Activated CD4-positive, alpha-beta T cell treated with anti-CD3 and anti-CD28 coated beads, Interleukin-2, amount 50 U/mL, for 24 hours (primary cell): ENCODE data around the gene SLC7A7.
"Not testable (repeated sequence)": the region's sequence is repeated elsewhere in the genome, so short reads cannot be mapped to it uniquely, and the experiment has no call there.

Experiments used
- DNase-seq, 2 donors: peaks; one replicate each; pipeline ENCODE4 v3.0.0-alpha.2; 2020; ENCODE audit warnings: low read depth in 1 of 2, low spot score in 1 of 2

Gene SLC7A7

GRCh38 chr14:22822016-22822570, 6.9 kb upstream of the SLC7A7 start:
- no peak for DNase-seq

GRCh38 chr14:22821193-22822015, 6.2 kb upstream of the SLC7A7 start:
- no peak for DNase-seq

- DNase-seq: no peak
These were observed 5.5 kb upstream of the SLC7A7 start for GRCh38 chr14:22820731-22821130.

DNA sequence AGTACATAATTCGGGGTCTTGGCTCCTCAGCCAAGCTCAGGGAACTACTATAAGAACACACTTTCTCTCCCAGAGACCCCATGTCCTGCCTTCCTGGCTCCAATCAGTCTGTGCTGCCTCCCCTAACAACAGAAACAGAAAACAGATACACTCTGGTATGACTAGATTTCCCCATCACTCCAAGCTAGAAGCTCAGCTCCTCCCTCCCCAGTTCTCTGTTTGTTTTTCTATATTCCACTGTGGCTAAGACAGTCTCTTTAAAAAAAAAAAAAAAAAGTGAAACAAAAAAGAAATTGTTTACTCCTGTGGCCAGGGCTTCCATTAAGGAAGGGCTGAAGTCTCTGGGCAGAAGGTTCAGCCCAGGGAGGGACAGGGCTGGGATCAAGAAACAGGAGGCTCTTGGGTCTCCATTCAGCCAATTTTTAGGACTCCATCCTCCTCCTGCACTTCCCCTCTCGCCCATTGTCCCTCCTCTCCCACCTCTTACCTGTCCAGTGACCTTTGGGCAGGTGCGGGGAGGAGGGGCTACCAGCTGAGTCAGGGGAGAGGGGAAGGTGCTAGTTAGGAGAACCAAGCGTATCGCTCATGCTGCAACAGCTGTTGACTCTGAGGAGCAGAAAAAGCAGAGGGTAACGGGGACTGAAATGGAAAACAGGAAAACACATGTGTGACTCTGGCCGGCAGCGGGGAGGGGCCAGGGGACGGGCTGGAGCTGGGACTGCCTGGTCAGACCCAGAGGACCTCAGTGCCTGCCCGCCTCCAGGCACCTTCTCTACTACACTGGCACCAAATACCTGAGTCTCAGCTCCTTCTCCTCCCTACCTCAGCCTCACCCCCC, 4.1 kb upstream of the SLC7A7 start:
- DNase-seq: no peak

DNA sequence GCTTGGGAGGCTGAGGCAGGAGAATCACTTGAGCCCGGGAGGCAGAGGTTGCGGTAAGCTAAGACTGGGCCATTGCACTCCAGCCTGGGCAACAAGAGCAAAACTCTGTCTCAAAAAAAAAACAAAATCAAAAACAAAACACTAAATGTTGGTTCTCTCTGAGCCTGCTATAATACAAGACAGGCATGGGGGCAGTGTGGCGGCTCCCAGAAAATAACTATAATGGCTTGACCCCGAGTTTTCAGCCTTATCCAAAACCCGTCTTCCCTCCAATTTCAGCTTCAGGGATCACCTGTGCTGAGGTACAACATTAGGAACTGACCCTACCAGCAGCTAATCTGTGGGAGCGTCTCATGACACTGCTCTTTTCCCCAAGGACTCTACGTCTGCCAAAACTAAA, 862 bp downstream of the SLC7A7 start:
- no peak for DNase-seq

DNA sequence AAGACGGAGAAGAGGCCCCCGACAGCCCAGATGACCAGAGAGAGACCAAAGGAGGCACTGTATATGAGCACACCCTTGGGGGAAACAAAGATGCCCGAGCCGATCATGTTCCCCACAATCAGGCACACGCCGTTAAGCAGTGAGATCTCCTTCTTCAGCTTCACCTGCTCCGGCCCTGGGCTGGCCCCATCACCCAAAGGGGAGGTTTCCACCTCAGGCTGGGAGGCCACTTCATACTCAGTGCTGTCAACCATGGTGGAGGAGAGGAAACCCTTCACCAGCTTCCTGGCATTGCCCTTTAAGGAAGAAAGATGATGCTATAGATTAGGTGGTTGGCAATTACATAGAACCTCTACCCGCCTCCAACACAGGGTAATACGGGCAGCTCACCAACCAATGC, 2.1 kb downstream of the SLC7A7 start:
- no peak for DNase-seq

DNA sequence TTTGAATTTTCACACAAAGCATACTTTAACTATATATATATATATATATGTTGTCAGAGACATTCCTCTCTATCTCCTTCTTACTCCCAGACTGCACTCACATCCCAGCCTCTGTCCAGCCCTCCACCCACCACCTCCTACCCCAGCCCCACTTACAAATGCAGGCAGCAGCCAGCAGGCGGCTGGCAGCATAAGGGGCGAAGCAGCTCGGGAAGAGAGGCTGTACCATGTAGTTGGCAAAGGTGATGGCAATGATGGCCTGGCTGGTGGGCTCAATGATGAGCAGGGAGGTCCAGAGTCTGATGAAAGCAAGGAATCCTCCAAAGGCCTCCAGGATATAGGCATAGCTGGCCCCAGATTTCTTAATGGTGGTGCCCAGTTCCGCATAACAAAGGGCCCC, 2.5 kb downstream of the SLC7A7 start:
- no peak for DNase-seq

GRCh38 chr14:22811722-22812121, 3.5 kb downstream of the SLC7A7 start:
- DNase-seq: no peak

- no peak for DNase-seq
These were observed 6.6 kb downstream of the SLC7A7 start for GRCh38 chr14:22808388-22809209.

- DNase-seq: no peak
These were observed 7.7 kb downstream of the SLC7A7 start for GRCh38 chr14:22807432-22808087.

- not testable (repeated sequence) for DNase-seq
These were observed 10.0 kb downstream of the SLC7A7 start for GRCh38 chr14:22805235-22805634.

DNA sequence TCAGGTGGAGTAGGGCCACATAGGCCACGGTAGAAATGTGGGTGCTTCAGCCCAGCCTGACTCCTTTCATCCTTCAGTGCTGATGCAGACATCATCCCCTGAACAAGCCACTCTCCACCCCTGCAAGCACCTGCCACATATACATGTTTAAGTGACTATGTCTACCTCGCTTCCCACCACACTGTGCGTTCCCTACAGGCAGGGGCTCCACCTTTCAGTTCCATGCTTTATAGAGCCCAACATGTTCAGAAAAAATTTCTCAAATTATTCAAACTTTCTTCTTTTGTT, 11.6 kb downstream of the SLC7A7 start:
- DNase-seq: no peak

- DNase-seq: no peak
These were observed 12.2 kb downstream of the SLC7A7 start for GRCh38 chr14:22802860-22803686.

GRCh38 chr14:22801716-22802115, 13.5 kb downstream of the SLC7A7 start:
- DNase-seq: no peak

GRCh38 chr14:22800346-22800745, 14.9 kb downstream of the SLC7A7 start:
- no peak for DNase-seq

DNA sequence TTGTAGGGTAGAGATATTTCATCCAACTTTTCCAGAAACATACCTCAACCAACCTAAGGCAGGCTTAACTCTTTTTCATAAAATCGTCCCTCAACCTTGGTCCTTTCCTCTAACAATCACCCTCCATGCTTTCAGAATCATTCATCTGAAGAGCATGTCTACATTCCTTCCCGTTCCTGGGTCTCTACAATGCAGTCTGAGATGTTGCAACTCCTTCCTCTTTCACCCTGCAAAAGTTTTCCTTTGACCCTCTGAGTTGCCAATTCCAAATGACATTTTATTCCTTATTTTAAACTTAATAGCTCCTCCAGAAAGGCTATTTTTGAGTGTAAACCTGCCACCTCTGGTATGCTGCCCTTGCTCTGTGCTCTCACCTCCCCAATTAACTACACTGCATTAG, 16.7 kb downstream of the SLC7A7 start:
- DNase-seq: no peak

GRCh38 chr14:22797017-22797917, 18.0 kb downstream of the SLC7A7 start:
- DNase-seq: no peak

- DNase-seq: no peak
These were observed 19.0 kb downstream of the SLC7A7 start for GRCh38 chr14:22796087-22796707.

GRCh38 chr14:22794551-22794951, 20.7 kb downstream of the SLC7A7 start:
- DNase-seq: no peak
